OCI-LY1 (cell line): ENCODE results near the gene CRYBG3.

Experiments used
- H2AFZ ChIP-seq: fragments of 200-600 bp; sonication (generic), shearing (Covaris generic); 2 replicates; pipeline ENCODE4 v1.6.0; 2014; ENCODE audit warnings: antibody characterized with exemption, mild to moderate bottlenecking, low read length
- H3F3A ChIP-seq: fragments of 200-600 bp; sonication (generic), shearing (Covaris generic); 2 replicates; pipeline ENCODE4 v1.6.0; 2014; ENCODE audit warnings: mild to moderate bottlenecking, antibody characterized with exemption, low read length, moderate library complexity; ENCODE audit not compliant: insufficient read depth
- H3K27ac ChIP-seq: fragments of 200-600 bp; sonication (generic); 2 replicates; pipeline ENCODE4 v1.5.1; 2014; ENCODE audit warnings: low read length, mixed run types, mild to moderate bottlenecking, low read depth; ENCODE audit not compliant: poor library complexity, severe bottlenecking
- H3K27me3 ChIP-seq: fragments of 200-600 bp; sonication (generic); 2 replicates; pipeline ENCODE4 v1.6.0; 2014; ENCODE audit warnings: antibody characterized with exemption, mild to moderate bottlenecking, low read length, moderate library complexity; ENCODE audit not compliant: insufficient read depth
- H3K36me3 ChIP-seq: fragments of 200-600 bp; sonication (generic); 2 replicates; pipeline ENCODE4 v1.6.1; 2014; ENCODE audit warnings: mild to moderate bottlenecking, antibody characterized with exemption, low read length, moderate library complexity, mixed read lengths; ENCODE audit not compliant: insufficient read depth
- H3K4me1 ChIP-seq: fragments of 200-600 bp; sonication (generic); 2 replicates; pipeline ENCODE4 v1.5.1; 2014; ENCODE audit warnings: mild to moderate bottlenecking, low read length, moderate library complexity; ENCODE audit not compliant: insufficient read depth, severe bottlenecking
- H3K4me2 ChIP-seq: fragments of 200-600 bp; sonication (generic), shearing (Covaris generic); 2 replicates; pipeline ENCODE4 v1.6.1; 2014; ENCODE audit warnings: low read length
- H3K4me3 ChIP-seq: fragments of 200-600 bp; sonication (generic); 2 replicates; pipeline ENCODE4 v1.5.1; 2014; ENCODE audit warnings: low read length, low read depth, mild to moderate bottlenecking, mixed read lengths; ENCODE audit not compliant: poor library complexity, severe bottlenecking
- H3K79me2 ChIP-seq: fragments of 200-600 bp; shearing (Covaris generic); 2 replicates; pipeline ENCODE4 v1.6.1; 2016; ENCODE audit warnings: mixed run types, low read length, mixed read lengths; ENCODE audit not compliant: insufficient read depth
- H3K9ac ChIP-seq: fragments of 200-600 bp; sonication (generic), shearing (Covaris generic); 2 replicates; pipeline ENCODE4 v1.6.1; 2014; ENCODE audit warnings: mild to moderate bottlenecking, low read length, mixed read lengths
- H3K9me2 ChIP-seq: fragments of 200-600 bp; sonication (generic), shearing (Covaris generic); 2 replicates; pipeline ENCODE4 v1.6.1; 2014; ENCODE audit warnings: low read depth, mild to moderate bottlenecking, low read length, mixed read lengths
- H3K9me3 ChIP-seq: fragments of 200-600 bp; shearing (Covaris generic); 2 replicates; pipeline ENCODE4 v1.6.1; 2014; ENCODE audit warnings: low read length, mixed read lengths
- H4K20me1 ChIP-seq: fragments of 200-600 bp; sonication (generic), shearing (Covaris generic); 2 replicates; pipeline ENCODE4 v1.6.0; 2016; ENCODE audit warnings: mild to moderate bottlenecking, low read length; ENCODE audit not compliant: insufficient read depth
- EZH2 ChIP-seq: fragments of 200-600 bp; sonication (generic), shearing (Covaris generic); IDR thresholded peaks from 2 replicates; pipeline ENCODE4 v1.8.0; 2017; ENCODE audit warnings: borderline replicate concordance, mixed run types, mild to moderate bottlenecking, antibody characterized with exemption, low read length, moderate library complexity, mixed read lengths
- TF ChIP-seq, protein P1 (sequence below): fragments of 200-600 bp; sonication (generic), shearing (Covaris generic); IDR thresholded peaks from 2 replicates; pipeline ENCODE4 v1.5.1; 2017; ENCODE audit warnings: mild to moderate bottlenecking, antibody characterized with exemption, low read length, moderate library complexity, mixed read lengths

CRYBG3 gene

GRCh38 chr3:97972976-97973375 is 151.2 kb downstream of the CRYBG3 start:
- Histone ChIP-seq H3K4me1 (peaks cover 33% of the 10 kb centered on the region), H2AFZ (peak overlapping the region; percentile 96; the same call in 1 of the 2 replicates), H3K9me2 (no peaks in the 10 kb centered on the region), H3K9me3 (no peaks in the 10 kb centered on the region), H3K4me3 (peak overlapping the region; percentile 73), H3K27ac (no peak overlapping the region), H3K27me3 (no peaks in the 10 kb centered on the region), H3K36me3 (no peaks in the 10 kb centered on the region), H3K9ac (peak overlapping the region; percentile 82), H3K79me2 (peaks cover 27% of the 10 kb centered on the region), H3K4me2 (peak overlapping the region; percentile 95), H3F3A (no peaks in the 10 kb centered on the region), H4K20me1 (no peaks in the 10 kb centered on the region)
- no peak for TF ChIP-seq EZH2
- TF ChIP-seq, protein P1, sequence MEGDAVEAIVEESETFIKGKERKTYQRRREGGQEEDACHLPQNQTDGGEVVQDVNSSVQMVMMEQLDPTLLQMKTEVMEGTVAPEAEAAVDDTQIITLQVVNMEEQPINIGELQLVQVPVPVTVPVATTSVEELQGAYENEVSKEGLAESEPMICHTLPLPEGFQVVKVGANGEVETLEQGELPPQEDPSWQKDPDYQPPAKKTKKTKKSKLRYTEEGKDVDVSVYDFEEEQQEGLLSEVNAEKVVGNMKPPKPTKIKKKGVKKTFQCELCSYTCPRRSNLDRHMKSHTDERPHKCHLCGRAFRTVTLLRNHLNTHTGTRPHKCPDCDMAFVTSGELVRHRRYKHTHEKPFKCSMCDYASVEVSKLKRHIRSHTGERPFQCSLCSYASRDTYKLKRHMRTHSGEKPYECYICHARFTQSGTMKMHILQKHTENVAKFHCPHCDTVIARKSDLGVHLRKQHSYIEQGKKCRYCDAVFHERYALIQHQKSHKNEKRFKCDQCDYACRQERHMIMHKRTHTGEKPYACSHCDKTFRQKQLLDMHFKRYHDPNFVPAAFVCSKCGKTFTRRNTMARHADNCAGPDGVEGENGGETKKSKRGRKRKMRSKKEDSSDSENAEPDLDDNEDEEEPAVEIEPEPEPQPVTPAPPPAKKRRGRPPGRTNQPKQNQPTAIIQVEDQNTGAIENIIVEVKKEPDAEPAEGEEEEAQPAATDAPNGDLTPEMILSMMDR = no peak

DNA sequence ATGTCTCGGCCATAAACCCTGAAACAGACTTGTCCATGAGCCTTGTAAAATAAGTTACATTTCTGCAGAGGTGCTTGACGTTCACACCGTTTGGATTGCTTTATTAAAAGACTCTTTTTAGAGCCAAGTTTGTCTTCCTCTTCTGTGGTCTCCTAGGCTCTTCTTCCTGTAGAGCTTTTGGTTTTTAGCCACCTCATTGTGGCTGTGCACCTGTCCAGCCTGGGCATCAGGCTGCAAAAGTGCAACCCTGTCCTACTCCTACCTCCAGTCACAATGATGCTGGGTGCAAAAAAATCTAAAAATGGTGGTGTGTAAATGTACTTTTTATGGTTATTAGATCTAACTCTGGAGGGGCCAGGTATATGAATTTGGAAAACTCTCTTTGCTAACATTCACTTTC is 153.2 kb downstream of the CRYBG3 start:
- Histone ChIP-seq H3K9ac (no peak overlapping the region), H3K9me2 (no peaks in the 10 kb centered on the region), H3K4me2 (no peak overlapping the region), H3K4me1 (peaks cover 26% of the 10 kb centered on the region), H3K4me3 (no peak overlapping the region), H3K36me3 (no peaks in the 10 kb centered on the region), H4K20me1 (no peaks in the 10 kb centered on the region), H3F3A (no peaks in the 10 kb centered on the region), H3K27ac (no peak overlapping the region), H3K79me2 (peaks cover 17% of the 10 kb centered on the region), H2AFZ (no peak overlapping the region; the same call in 1 of the 2 replicates), H3K27me3 (no peaks in the 10 kb centered on the region), H3K9me3 (no peaks in the 10 kb centered on the region)
- TF ChIP-seq, protein P1 = no peak
- TF ChIP-seq EZH2 = no peak

DNA sequence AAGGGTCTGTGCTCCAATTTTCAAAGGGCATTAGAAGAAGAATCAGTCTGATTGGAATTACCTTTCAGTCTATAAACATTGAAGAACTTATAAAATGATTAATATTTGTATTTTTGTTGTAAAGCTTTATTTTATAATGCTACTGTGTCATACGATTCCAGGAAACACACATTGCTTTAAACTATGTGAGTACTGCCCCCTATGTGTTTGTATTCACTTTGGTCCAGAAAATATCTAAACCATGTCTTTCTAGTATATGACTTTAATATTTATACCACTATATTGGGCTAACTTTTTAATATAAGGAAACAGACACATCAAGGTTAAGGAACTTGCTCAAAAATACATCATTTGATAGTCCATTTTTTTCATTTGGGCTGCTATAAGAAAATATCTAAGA is 153.7 kb downstream of the CRYBG3 start:
- Histone ChIP-seq H3K27ac (no peak overlapping the region), H3K4me2 (no peak overlapping the region), H3K9ac (no peak overlapping the region), H3K9me2 (no peaks in the 10 kb centered on the region), H3K4me1 (peaks cover 21% of the 10 kb centered on the region), H3K36me3 (no peaks in the 10 kb centered on the region), H3K4me3 (no peak overlapping the region), H3K27me3 (no peaks in the 10 kb centered on the region), H2AFZ (no peak overlapping the region), H4K20me1 (no peaks in the 10 kb centered on the region), H3F3A (no peaks in the 10 kb centered on the region), H3K79me2 (peaks cover 12% of the 10 kb centered on the region), H3K9me3 (no peaks in the 10 kb centered on the region)
- TF ChIP-seq EZH2 = no peak
- TF ChIP-seq, protein P1 = peak; percentile 42
